Transverse colon (tissue), 4 donors: ENCODE data around the gene CTDSP2.

Experiments
- POLR2AphosphoS5 ChIP-seq, 3 donors: sonication (generic); formaldehyde crosslinking; IDR thresholded peaks; one replicate each; pipeline ENCODE4 v1.6.1; 2016; ENCODE audit warnings: antibody characterized with exemption in 3 of 3
- TF ChIP-seq, protein P1 (sequence below), 5 experiments: fragments of 200-600 bp in 3 of 5; fragments of 450-650 bp in 2 of 5; sonication (generic) in 3 of 5; IDR thresholded peaks; 1 replicate in 2 of 5; 2 replicates in 3 of 5; pipeline ENCODE4 v1.5.1; 2016 to 2017; ENCODE audit warnings: antibody characterized with exemption in 5 of 5, inconsistent platforms in 3 of 5, mild to moderate bottlenecking in 2 of 5, moderate library complexity in 1 of 5

DNA sequence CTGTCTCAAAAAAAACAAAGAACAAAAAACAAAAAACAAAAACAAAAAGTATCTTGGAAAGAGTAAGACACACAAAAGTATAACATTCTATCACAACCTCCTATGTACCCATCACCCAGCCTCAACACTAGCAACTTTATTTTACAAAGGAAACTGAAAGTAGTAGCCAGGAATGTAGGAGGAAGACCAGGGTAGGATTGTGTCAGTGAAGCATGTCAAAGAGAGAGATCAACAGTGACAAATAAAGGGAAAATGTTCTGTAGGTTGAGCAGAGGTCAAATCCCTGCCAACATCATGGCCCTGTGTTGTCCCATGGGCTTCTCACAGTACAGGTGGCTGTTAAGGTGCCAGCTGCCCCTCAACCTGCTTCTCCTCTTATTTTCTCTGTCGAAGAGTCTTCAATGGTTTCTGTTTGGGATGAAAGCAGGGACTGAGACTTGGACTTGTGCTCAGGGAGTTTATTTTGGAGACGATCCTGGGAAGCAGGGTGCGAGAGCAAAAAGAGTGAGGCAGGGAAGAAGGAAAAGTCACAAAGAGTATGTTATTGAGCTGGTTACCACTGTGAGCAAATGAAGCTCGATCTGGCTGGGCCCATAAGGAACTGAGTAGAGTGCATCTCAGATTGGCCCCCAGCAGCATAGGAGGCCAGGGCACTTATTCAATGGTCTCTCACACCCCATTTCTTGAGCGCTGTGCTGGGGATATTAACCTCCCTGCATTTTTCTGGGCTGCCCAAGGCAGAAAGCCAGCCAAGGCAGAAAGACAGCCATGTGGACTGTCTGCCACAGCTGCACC lies 29.4 kb upstream of the CTDSP2 start:
- TF ChIP-seq, protein P1, sequence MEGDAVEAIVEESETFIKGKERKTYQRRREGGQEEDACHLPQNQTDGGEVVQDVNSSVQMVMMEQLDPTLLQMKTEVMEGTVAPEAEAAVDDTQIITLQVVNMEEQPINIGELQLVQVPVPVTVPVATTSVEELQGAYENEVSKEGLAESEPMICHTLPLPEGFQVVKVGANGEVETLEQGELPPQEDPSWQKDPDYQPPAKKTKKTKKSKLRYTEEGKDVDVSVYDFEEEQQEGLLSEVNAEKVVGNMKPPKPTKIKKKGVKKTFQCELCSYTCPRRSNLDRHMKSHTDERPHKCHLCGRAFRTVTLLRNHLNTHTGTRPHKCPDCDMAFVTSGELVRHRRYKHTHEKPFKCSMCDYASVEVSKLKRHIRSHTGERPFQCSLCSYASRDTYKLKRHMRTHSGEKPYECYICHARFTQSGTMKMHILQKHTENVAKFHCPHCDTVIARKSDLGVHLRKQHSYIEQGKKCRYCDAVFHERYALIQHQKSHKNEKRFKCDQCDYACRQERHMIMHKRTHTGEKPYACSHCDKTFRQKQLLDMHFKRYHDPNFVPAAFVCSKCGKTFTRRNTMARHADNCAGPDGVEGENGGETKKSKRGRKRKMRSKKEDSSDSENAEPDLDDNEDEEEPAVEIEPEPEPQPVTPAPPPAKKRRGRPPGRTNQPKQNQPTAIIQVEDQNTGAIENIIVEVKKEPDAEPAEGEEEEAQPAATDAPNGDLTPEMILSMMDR (IDR thresholded peaks at IDR 0.05) = no peak
- TF ChIP-seq POLR2AphosphoS5 (IDR thresholded peaks at IDR 0.05) = no peak
